Prostate gland (tissue), 2 donors: Measurements from ENCODE around the gene CFAP92. TPM values are rescaled to one million over a fixed set of nuclear protein-coding genes. Genes with fewer than 3 reads are reported as not detected.

ENCODE experiments used
- DNase-seq: peaks from one replicate; pipeline ENCODE4 v3.0.0-alpha.2; 2019; ENCODE audit warnings: low spot score
- H3K27ac ChIP-seq, 2 donors: fragments of 200-600 bp; sonication (generic); 2 replicates each; pipeline ENCODE4 v1.5.1; 2017 to 2019
- H3K27me3 ChIP-seq: fragments of 200-600 bp; sonication (generic); replicated peaks from 2 replicates; pipeline ENCODE4 v1.5.1; 2019; ENCODE audit not compliant: insufficient read depth
- H3K36me3 ChIP-seq, 2 donors: fragments of 200-600 bp; sonication (generic); 1 replicate in 1 of 2; 2 replicates in 1 of 2; pipeline versions ENCODE4 v1.5.1 to v1.8.1; 2017 to 2019
- H3K4me1 ChIP-seq: fragments of 200-600 bp; sonication (generic); replicated peaks from 2 replicates; pipeline ENCODE4 v1.5.1; 2019
- H3K4me3 ChIP-seq, 2 donors: fragments of 200-600 bp; sonication (generic); 2 replicates each; pipeline ENCODE4 v1.5.1; 2017 to 2019
- H3K9me3 ChIP-seq: fragments of 200-600 bp; sonication (generic); 2 replicates; pipeline ENCODE4 v1.5.1; 2017
- CTCF ChIP-seq, 4 experiments: fragments of 200-600 bp in 2 of 4; fragments of 450-650 bp in 2 of 4; sonication (generic) in 2 of 4; IDR thresholded peaks; 1 replicate in 3 of 4; 2 replicates in 1 of 4; pipeline ENCODE4 v1.5.1; 2016 to 2019; ENCODE audit warnings: antibody characterized with exemption in 4 of 4, mild to moderate bottlenecking in 2 of 4, moderate library complexity in 2 of 4
- POLR2A ChIP-seq: fragments of 450-650 bp; IDR thresholded peaks from one replicate; pipeline ENCODE4 v1.6.1; 2016; ENCODE audit warnings: antibody characterized with exemption, mild to moderate bottlenecking
- POLR2AphosphoS5 ChIP-seq: sonication (generic); formaldehyde crosslinking; IDR thresholded peaks from one replicate; pipeline ENCODE4 v1.6.1; 2017; ENCODE audit warnings: antibody characterized with exemption
- WGBS: methylation state at CpG from one replicate; pipeline ENCODE4 v1.1.5; 2018; 5-methylcytosine and 5-hydroxymethylcytosine counted together
- intact Hi-C: fragments of 100-400 bp; cut with DNase I; formaldehyde crosslinking; loops from one replicate; pipeline ENCODE4 v1.14.2; 2022
- total RNA-seq, 2 donors: library from RNA; depleted of rRNA; stranded (reverse); fragments of >200 nt; gene quantifications; one replicate each; pipeline ENCODE4 v1.1.0, GENCODE V29; 2016

The CFAP92 gene
- 1 to 10 TPM; 1.7 to 4.3 TPM for total RNA-seq

- Histone ChIP-seq H3K9me3 (no peaks in the 10 kb centered on the region), H3K4me1 (no peaks in the 10 kb centered on the region), H3K27me3 (no peaks in the 10 kb centered on the region), H3K4me3 (peak within 1 kb of the TSS; percentile 32 to 39), H3K27ac (peak within 1 kb of the TSS; percentile 20 to 48), H3K36me3 (no peaks in the 10 kb centered on the region)
- TF ChIP-seq CTCF (IDR thresholded peaks at IDR 0.05), result no peak
- TF ChIP-seq POLR2AphosphoS5, result peak; percentile 82
- TF ChIP-seq POLR2A, result peak; percentile 52
- WGBS, result 8% methylated on average over 57 of the region's 57 CpGs
- intact Hi-C loops, result no loop called here
- peak; percentile 93 for DNase-seq
These were observed at the start of gene CFAP92 for GRCh38 chr3:128993461-128994172. TSS of gene CFAP92 (minus strand) at chr3:128994076. CDS start at chr3:128993304, 772 bp downstream.

GRCh38 chr3:129040579-129041300, 46.9 kb upstream of the CFAP92 start:
- Histone ChIP-seq H3K4me3 (no peak overlapping the region), H3K4me1 (no peaks in the 10 kb centered on the region), H3K27ac (no peak overlapping the region), H3K36me3 (no peaks in the 10 kb centered on the region), H3K27me3 (no peaks in the 10 kb centered on the region), H3K9me3 (no peaks in the 10 kb centered on the region)
- no peak for TF ChIP-seq POLR2A
- no peak for TF ChIP-seq CTCF (IDR thresholded peaks at IDR 0.05)
- TF ChIP-seq POLR2AphosphoS5, result no peak
- no peak for DNase-seq
- WGBS, result 89% methylated on average over 14 of the region's 15 CpGs
- intact Hi-C loops, result no loop called here

GRCh38 chr3:129040039-129040336, 46.1 kb upstream of the CFAP92 start:
- no peak overlapping the region for H3K27ac ChIP-seq
- H3K4me3 ChIP-seq, result no peak overlapping the region
- no peaks in the 10 kb centered on the region for H3K27me3 ChIP-seq
- H3K9me3 ChIP-seq, result no peaks in the 10 kb centered on the region
- no peak for DNase-seq
- H3K4me1 ChIP-seq, result no peaks in the 10 kb centered on the region
- TF ChIP-seq CTCF (IDR thresholded peaks at IDR 0.05) (no peak), POLR2AphosphoS5 (no peak), POLR2A (no peak)
- intact Hi-C loops, result no loop called here
- WGBS, result 64% methylated on average over 3 of the region's 3 CpGs
- no peaks in the 10 kb centered on the region for H3K36me3 ChIP-seq

GRCh38 chr3:129039271-129040038, 45.6 kb upstream of the CFAP92 start:
- Histone ChIP-seq H3K4me1 (no peaks in the 10 kb centered on the region), H3K9me3 (no peaks in the 10 kb centered on the region), H3K27ac (no peak overlapping the region), H3K4me3 (no peak overlapping the region), H3K27me3 (no peaks in the 10 kb centered on the region), H3K36me3 (no peaks in the 10 kb centered on the region)
- TF ChIP-seq POLR2AphosphoS5, result no peak
- no peak for TF ChIP-seq POLR2A
- no peak for TF ChIP-seq CTCF (IDR thresholded peaks at IDR 0.05)
- no peak for DNase-seq
- WGBS, result 59% methylated on average over 14 of the region's 14 CpGs
- intact Hi-C loops, result no loop called here
